H1 (cell line): ENCODE data around the gene TCF7L1. TPM values are rescaled to one million over a fixed set of nuclear protein-coding genes. Genes with fewer than 3 reads are reported as not detected.

Experiments
- JUND ChIP-seq: IDR thresholded peaks from 2 replicates; pipeline ENCODE4 v1.6.1; 2011; ENCODE audit warnings: mild to moderate bottlenecking, improper control_type of control experiment, low read length
- polyA plus RNA-seq, 7 experiments: library from polyadenylated mRNA; depleted of rRNA in 3 of 7; stranded (reverse) in 5 of 7; unstranded in 2 of 7; fragments of >200 nt in 5 of 7; fragments of 200-250 nt in 2 of 7; gene quantifications; 1 replicate in 5 of 7; 2 replicates in 1 of 7; 4 replicates in 1 of 7; pipeline versions ENCODE4 v1.2.1 to v1.2.3, GENCODE V29; 2011 to 2013; ENCODE audit warnings: missing spikeins in 2 of 7, mixed read lengths in 2 of 7
- total RNA-seq: library from RNA; stranded (reverse); fragmentation: NEBNext Ultra II Directional; extraction: Animal tissue kit (Norgen Biotek cat#: 25700); gene quantifications from 2 replicates; pipeline ENCODE4 v1.2.1, GENCODE V29; 2021

TCF7L1 gene
- total and polyA plus RNA-seq, 2 of the 8 experiments (the other 6 are each of a cell fraction or from before 2014, with no cell fraction given) = 27.5 to 108 TPM

GRCh38 chr2:85235281-85235680 is 102.1 kb downstream of the TCF7L1 start (continued):
- TF ChIP-seq JUND = no peak
